T-cell (primary cell): ENCODE measurements around the gene UEVLD. TPM values are rescaled to one million over a fixed set of nuclear protein-coding genes. Genes with fewer than 3 reads are reported as not detected.

ENCODE experiments used
- ATAC-seq, 4 experiments: fragments of 200-7000 bp in 3 of 4; fragments of 150-1000 bp in 1 of 4; cut with Tn5 transposase; replicated peaks in 1 of 4; 1 replicate in 3 of 4; 2 replicates in 1 of 4; pipeline ENCODE4 v1.10.0; 2021; ENCODE audit warnings: moderate library complexity in 3 of 4, mild to moderate bottlenecking in 2 of 4, moderate number of reproducible peaks in 1 of 4
- CTCF ChIA-PET, 2 donors: fragments of 300-600 bp; sonication (Branson Sonifier 250); formaldehyde crosslinking; loops; one replicate each; lab custom pipeline; 2022; ENCODE audit warnings: antibody characterized with exemption in 2 of 2; lab: Charles Lee
- POLR2A ChIA-PET, 2 donors: fragments of 300-600 bp; sonication (Branson Sonifier 250); formaldehyde crosslinking; loops; one replicate each; lab custom pipeline; 2022; ENCODE audit warnings: antibody characterized with exemption in 2 of 2; lab: Charles Lee
- DNase-seq, 35 experiments: peaks; one replicate each; pipeline versions ENCODE4 v3.0.0 to v3.0.0-alpha.2; 2013 to 2023
- H3K27ac ChIP-seq: one replicate; pipeline ENCODE4 v1.5.1; 2013; ENCODE audit warnings: low read length
- H3K27me3 ChIP-seq, 2 experiments: replicated peaks in 1 of 2; 1 replicate in 1 of 2; 2 replicates in 1 of 2; pipeline versions ENCODE4 v1.6.1 to v1.7.0; 2013; ENCODE audit warnings: low read length in 1 of 2, mixed read lengths in 1 of 2; ENCODE audit not compliant: control insufficient read depth in 2 of 2, insufficient read depth in 2 of 2; ENCODE audit errors: extremely low read depth in 1 of 2
- H3K36me3 ChIP-seq, 2 donors: 1 replicate in 1 of 2; 2 replicates in 1 of 2; pipeline versions ENCODE4 v1.6.1 to v1.7.0; 2013; ENCODE audit warnings: low read length in 1 of 2; ENCODE audit not compliant: control insufficient read depth in 2 of 2, insufficient read depth in 1 of 2; ENCODE audit errors: extremely low read depth in 1 of 2
- H3K4me1 ChIP-seq, 2 experiments: 1 replicate in 1 of 2; 2 replicates in 1 of 2; pipeline versions ENCODE4 v1.6.1 to v1.7.0; 2013; ENCODE audit warnings: low read length in 2 of 2, mixed read lengths in 1 of 2; ENCODE audit not compliant: insufficient read depth in 2 of 2, control insufficient read depth in 1 of 2; ENCODE audit errors: extremely low read depth in 1 of 2
- H3K4me3 ChIP-seq, 2 donors: 1 replicate in 1 of 2; 2 replicates in 1 of 2; pipeline versions ENCODE4 v1.5.1 to v1.7.0; 2013; ENCODE audit warnings: mild to moderate bottlenecking in 2 of 2, low read length in 1 of 2, moderate library complexity in 1 of 2; ENCODE audit not compliant: control insufficient read depth in 1 of 2; ENCODE audit errors: extremely low read depth in 1 of 2
- H3K9me3 ChIP-seq: 2 replicates; pipeline ENCODE4 v1.7.0; 2013
- H3K27ac Mint-ChIP-seq, 2 donors: one replicate each; pipeline ENCODE4 v1.8.0; 2020 to 2021; ENCODE audit warnings: mild to moderate bottlenecking in 2 of 2, mixed read lengths in 2 of 2
- H3K27me3 Mint-ChIP-seq, 2 donors: one replicate each; pipeline ENCODE4 v1.8.0; 2021 to 2022; ENCODE audit warnings: mixed read lengths in 2 of 2
- H3K36me3 Mint-ChIP-seq: one replicate; pipeline ENCODE4 v1.8.0; 2021; ENCODE audit warnings: mixed read lengths
- H3K4me1 Mint-ChIP-seq, 3 donors: one replicate each; pipeline ENCODE4 v1.8.0; 2020 to 2022; ENCODE audit warnings: mixed read lengths in 3 of 3, mild to moderate bottlenecking in 1 of 3
- H3K4me3 Mint-ChIP-seq, 3 donors: one replicate each; pipeline ENCODE4 v1.8.0; 2020 to 2022; ENCODE audit warnings: mild to moderate bottlenecking in 3 of 3, mixed read lengths in 3 of 3, moderate library complexity in 3 of 3
- H3K9me3 Mint-ChIP-seq, 3 donors: one replicate each; pipeline ENCODE4 v1.8.0; 2020 to 2022; ENCODE audit warnings: mixed read lengths in 3 of 3
- WGBS: methylation state at CpG from one replicate; pipeline ENCODE4 v1.1.5; 2013; ENCODE audit warnings: missing lambda C conversion rate; ENCODE audit not compliant: insufficient coverage; 5-methylcytosine and 5-hydroxymethylcytosine counted together
- total RNA-seq, 35 experiments: library from RNA in 6 of 35; stranded (reverse) in 6 of 35; fragments of 120-200 nt in 1 of 35; gene quantifications; one replicate each; pipeline versions ENCODE4 v1.2.1 to v1.2.4 and lab custom pipeline; 2013 to 2026

Gene UEVLD
- total RNA-seq, 5 donors from 2014 or later (not counting 1 experiment from before 2014, with no cell fraction given): 3.9 to 9.0 (median 7.1) TPM

GRCh38 chr11:18521122-18521521, 67.4 kb downstream of the UEVLD start:
- Mint-ChIP-seq H3K4me3 (no peak overlapping the region), H3K4me1 (peaks cover 49 to 53% (median 50%) of the 10 kb centered on the region in 3 donors), H3K9me3 (no peaks in the 10 kb centered on the region), H3K27ac (no peak overlapping the region), H3K36me3 (peaks cover 29% of the 10 kb centered on the region), H3K27me3 (no peaks in the 10 kb centered on the region)
- no peak for ATAC-seq
- H3K27ac ChIP-seq: no peak overlapping the region
- POLR2A ChIA-PET: interaction anchor here in 1 of 2 donors (0.6 kb wide), 1 partner anchor 18 kb away, joined by 3 read pairs; no protein-coding TSS in a partner anchor
- 80% methylated on average over 1 of the region's 3 CpGs for WGBS
- CTCF ChIA-PET: interaction anchor here (0.6 kb wide), 2 partner anchors 67 to 680 kb away, joined by 3 to 4 read pairs; no protein-coding TSS in a partner anchor
- peaks cover 3 to 34% of the 10 kb centered on the region in 2 donors for H3K36me3 ChIP-seq
- no peaks in the 10 kb centered on the region for H3K27me3 ChIP-seq
- DNase-seq: no peak
- H3K4me3 ChIP-seq: no peak overlapping the region
- peaks cover 10 to 17% of the 10 kb centered on the region in 2 experiments for H3K4me1 ChIP-seq
- no peaks in the 10 kb centered on the region for H3K9me3 ChIP-seq

GRCh38 chr11:18502352-18502751, 86.2 kb downstream of the UEVLD start:
- H3K4me1 Mint-ChIP-seq: peaks cover 2 to 5% (median 3%) of the 10 kb centered on the region in 3 donors
- H3K4me3 Mint-ChIP-seq: no peak overlapping the region
- no peaks in the 10 kb centered on the region for H3K9me3 Mint-ChIP-seq
- H3K27ac Mint-ChIP-seq: no peak overlapping the region
- ATAC-seq (no peak), DNase-seq (no peak)
- Histone ChIP-seq H3K27ac (no peak overlapping the region), H3K4me1 (no peaks in the 10 kb centered on the region), H3K4me3 (no peak overlapping the region), H3K27me3 (no peaks in the 10 kb centered on the region), H3K9me3 (no peaks in the 10 kb centered on the region), H3K36me3 (peaks cover 2 to 70% of the 10 kb centered on the region in 2 donors)
- peaks cover 59% of the 10 kb centered on the region for H3K36me3 Mint-ChIP-seq
- ChIA-PET CTCF (no interaction called here), POLR2A (no interaction called here)
- H3K27me3 Mint-ChIP-seq: no peaks in the 10 kb centered on the region

- Histone ChIP-seq H3K36me3 (peaks cover 4 to 67% of the 10 kb centered on the region in 2 donors), H3K4me1 (no peaks in the 10 kb centered on the region), H3K27ac (no peak overlapping the region), H3K27me3 (no peaks in the 10 kb centered on the region), H3K9me3 (no peaks in the 10 kb centered on the region), H3K4me3 (no peak overlapping the region)
- no peaks in the 10 kb centered on the region for H3K9me3 Mint-ChIP-seq
- no CpG with 5 or more reads among the region's 1 CpG for WGBS
- ChIA-PET CTCF (no interaction called here), POLR2A (no interaction called here)
- ATAC-seq: no peak
- H3K27me3 Mint-ChIP-seq: no peaks in the 10 kb centered on the region
- H3K27ac Mint-ChIP-seq: no peak overlapping the region
- H3K36me3 Mint-ChIP-seq: peaks cover 59% of the 10 kb centered on the region
- no peak for DNase-seq
- no peak overlapping the region for H3K4me3 Mint-ChIP-seq
- H3K4me1 Mint-ChIP-seq: peaks cover 0 to 5% (median 2%) of the 10 kb centered on the region in 3 donors
Observed at GRCh38 chr11:18501629-18502028, 86.9 kb downstream of the UEVLD start.

GRCh38 chr11:18498039-18498438, 90.5 kb downstream of the UEVLD start:
- Mint-ChIP-seq H3K4me1 (peaks cover 0 to 9% (median 8%) of the 10 kb centered on the region in 3 donors), H3K4me3 (no peak overlapping the region), H3K27me3 (no peaks in the 10 kb centered on the region), H3K36me3 (peaks cover 65% of the 10 kb centered on the region), H3K9me3 (no peaks in the 10 kb centered on the region), H3K27ac (no peak overlapping the region)
- ATAC-seq (no peak), DNase-seq (no peak)
- no peak overlapping the region for H3K4me3 ChIP-seq
- no peak overlapping the region for H3K27ac ChIP-seq
- ChIA-PET CTCF (no interaction called here), POLR2A (no interaction called here)
- no peaks in the 10 kb centered on the region for H3K4me1 ChIP-seq
- peaks cover 5 to 64% of the 10 kb centered on the region in 2 donors for H3K36me3 ChIP-seq
- 100% methylated on average over 1 of the region's 1 CpG for WGBS
- no peaks in the 10 kb centered on the region for H3K27me3 ChIP-seq
- H3K9me3 ChIP-seq: no peaks in the 10 kb centered on the region

- H3K4me1 ChIP-seq: no peaks in the 10 kb centered on the region
- H3K4me1 Mint-ChIP-seq: peaks cover 0 to 9% (median 8%) of the 10 kb centered on the region in 3 donors
- no peaks in the 10 kb centered on the region for H3K9me3 Mint-ChIP-seq
- ChIA-PET POLR2A (no interaction called here), CTCF (interaction anchor here in 1 of 2 donors (0.5 kb wide), 1 partner anchor 477 kb away, joined by 3 read pairs; no protein-coding TSS in a partner anchor)
- H3K27ac Mint-ChIP-seq: peak overlapping the region in 1 of 2 donors; percentile 27
- H3K4me3 ChIP-seq: no peak overlapping the region
- DNase-seq (no peak), ATAC-seq (no peak)
- no peak overlapping the region for H3K27ac ChIP-seq
- H3K36me3 Mint-ChIP-seq: peaks cover 48% of the 10 kb centered on the region
- H3K36me3 ChIP-seq: peaks cover 12 to 55% of the 10 kb centered on the region in 2 donors
- no peaks in the 10 kb centered on the region for H3K27me3 ChIP-seq
- H3K4me3 Mint-ChIP-seq: no peak overlapping the region
- no peaks in the 10 kb centered on the region for H3K27me3 Mint-ChIP-seq
- H3K9me3 ChIP-seq: no peaks in the 10 kb centered on the region
- 100% methylated on average over 3 of the region's 4 CpGs for WGBS
Observed at GRCh38 chr11:18495703-18496102, 92.8 kb downstream of the UEVLD start.

GRCh38 chr11:18495271-18495670, 93.3 kb downstream of the UEVLD start:
- peak overlapping the region in 1 of 2 donors; percentile 27 for H3K27ac Mint-ChIP-seq
- H3K36me3 ChIP-seq: peaks cover 14 to 55% of the 10 kb centered on the region in 2 donors
- no peak for DNase-seq
- H3K4me1 Mint-ChIP-seq: peaks cover 0 to 9% (median 8%) of the 10 kb centered on the region in 3 donors
- H3K4me1 ChIP-seq: no peaks in the 10 kb centered on the region
- H3K9me3 Mint-ChIP-seq: no peaks in the 10 kb centered on the region
- H3K27ac ChIP-seq: no peak overlapping the region
- H3K27me3 Mint-ChIP-seq: no peaks in the 10 kb centered on the region
- H3K27me3 ChIP-seq: no peaks in the 10 kb centered on the region
- ChIA-PET POLR2A (interaction anchor here in 1 of 2 donors (0.6 kb wide), 1 partner anchor 32 kb away, joined by 3 read pairs; no protein-coding TSS in a partner anchor), CTCF (interaction anchor here in 1 of 2 donors (0.5 to 0.6 kb wide), 2 partner anchors 18 to 477 kb away, joined by 3 read pairs; no protein-coding TSS in a partner anchor)
- H3K4me3 Mint-ChIP-seq: no peak overlapping the region
- H3K4me3 ChIP-seq: no peak overlapping the region
- H3K9me3 ChIP-seq: no peaks in the 10 kb centered on the region
- peaks cover 49% of the 10 kb centered on the region for H3K36me3 Mint-ChIP-seq
- ATAC-seq: no peak
